Loucy (cell line): Measurements from ENCODE around the gene CCDC92B.

Source experiments
- CTCF ChIP-seq: fragments of 200-600 bp; sonication (generic); conservative IDR thresholded peaks from 2 replicates; pipeline ENCODE4 v1.5.1; 2014; ENCODE audit warnings: mild to moderate bottlenecking, antibody characterized with exemption, low read length
- EZH2phosphoT487 ChIP-seq: fragments of 200-600 bp; IDR thresholded peaks from 2 replicates; pipeline ENCODE4 v1.6.1; 2018; ENCODE audit warnings: antibody characterized with exemption, mild to moderate bottlenecking, moderate library complexity, borderline replicate concordance

- TF ChIP-seq CTCF (peak; percentile 55), EZH2phosphoT487 (no peak)
Measured at GRCh38 chr17:2796164-2797125, 47.0 kb upstream of the CCDC92B start, which contains the start of gene RAP1GAP2.
